Liver (tissue), 9 donors: ENCODE data around the gene THUMPD2. TPM values are rescaled to one million over a fixed set of nuclear protein-coding genes. Genes with fewer than 3 reads are reported as not detected.

Experiments used
- DNase-seq: peaks from one replicate; pipeline ENCODE4 v3.0.0-alpha.2; 2017; ENCODE audit warnings: low spot score
- H3K27ac ChIP-seq, 2 donors: one replicate each; pipeline ENCODE4 v1.7.0; 2013; ENCODE audit warnings: inconsistent platforms in 2 of 2, low read length in 2 of 2, control low read depth in 1 of 2, low read depth in 1 of 2, mild to moderate bottlenecking in 1 of 2
- H3K27me3 ChIP-seq, 4 donors: one replicate each; pipeline versions ENCODE4 v1.6.1 to v1.7.0; 2013; ENCODE audit warnings: low read length in 3 of 4, inconsistent platforms in 1 of 4, mild to moderate bottlenecking in 1 of 4, moderate library complexity in 1 of 4; ENCODE audit not compliant: control insufficient read depth in 4 of 4, insufficient read depth in 4 of 4
- H3K36me3 ChIP-seq, 4 donors: one replicate each; pipeline versions ENCODE4 v1.6.1 to v1.7.0; 2013; ENCODE audit warnings: low read length in 3 of 4, mild to moderate bottlenecking in 3 of 4, low read depth in 1 of 4, moderate library complexity in 1 of 4; ENCODE audit not compliant: control insufficient read depth in 4 of 4, insufficient read depth in 3 of 4
- H3K4me1 ChIP-seq, 4 donors: one replicate each; pipeline versions ENCODE4 v1.6.1 to v1.7.0; 2013; ENCODE audit warnings: low read length in 3 of 4, mild to moderate bottlenecking in 3 of 4, moderate library complexity in 1 of 4; ENCODE audit not compliant: control insufficient read depth in 4 of 4, insufficient read depth in 4 of 4
- H3K4me3 ChIP-seq, 3 donors: one replicate each; pipeline versions ENCODE4 v1.6.1 to v1.7.0; 2013; ENCODE audit warnings: low read length in 3 of 3, control low read depth in 1 of 3, low read depth in 1 of 3, mild to moderate bottlenecking in 1 of 3
- H3K9ac ChIP-seq, 2 donors: one replicate each; pipeline ENCODE4 v1.7.0; 2013; ENCODE audit warnings: low read length in 2 of 2, mild to moderate bottlenecking in 2 of 2, moderate library complexity in 2 of 2, control low read depth in 1 of 2, low read depth in 1 of 2
- H3K9me3 ChIP-seq, 4 donors: one replicate each; pipeline versions ENCODE4 v1.6.1 to v1.7.0; 2013; ENCODE audit warnings: low read length in 3 of 4; ENCODE audit not compliant: control insufficient read depth in 4 of 4
- EGR1 ChIP-seq, 2 donors: IDR thresholded peaks; 2 replicates each; pipeline ENCODE4 v1.6.1; 2016 to 2018; ENCODE audit warnings: antibody characterized with exemption in 2 of 2, low read depth in 2 of 2
- FOXA2 ChIP-seq: IDR thresholded peaks from 2 replicates; pipeline ENCODE4 v1.6.1; 2016; ENCODE audit warnings: antibody characterized with exemption
- GABPA ChIP-seq, 2 donors: IDR thresholded peaks in 1 of 2; conservative IDR thresholded peaks in 1 of 2; 2 replicates each; pipeline ENCODE4 v1.6.1; 2016; ENCODE audit warnings: antibody characterized with exemption in 2 of 2, mild to moderate bottlenecking in 1 of 2, moderate library complexity in 1 of 2
- HNF4A ChIP-seq, 2 donors: conservative IDR thresholded peaks; 2 replicates each; pipeline ENCODE4 v1.6.1; 2016; ENCODE audit warnings: antibody characterized with exemption in 2 of 2, mild to moderate bottlenecking in 2 of 2
- HNF4G ChIP-seq: IDR thresholded peaks from 2 replicates; pipeline ENCODE4 v1.6.1; 2016; ENCODE audit warnings: antibody characterized with exemption
- JUND ChIP-seq, 2 donors: IDR thresholded peaks; 2 replicates each; pipeline ENCODE4 v1.6.1; 2016; ENCODE audit warnings: antibody characterized with exemption in 2 of 2
- NR2F2 ChIP-seq: IDR thresholded peaks from 2 replicates; pipeline ENCODE4 v1.6.1; 2016; ENCODE audit warnings: antibody characterized with exemption
- RAD21 ChIP-seq, 2 donors: IDR thresholded peaks; 2 replicates each; pipeline ENCODE4 v1.6.1; 2016; ENCODE audit warnings: antibody characterized with exemption in 2 of 2, mild to moderate bottlenecking in 2 of 2
- RXRA ChIP-seq, 2 donors: IDR thresholded peaks; 2 replicates each; pipeline ENCODE4 v1.6.1; 2017 to 2018; ENCODE audit warnings: antibody characterized with exemption in 2 of 2, mild to moderate bottlenecking in 1 of 2
- SP1 ChIP-seq: IDR thresholded peaks from 2 replicates; pipeline ENCODE4 v1.6.1; 2018; ENCODE audit warnings: antibody characterized with exemption, mild to moderate bottlenecking
- TAF1 ChIP-seq: conservative IDR thresholded peaks from 2 replicates; pipeline ENCODE4 v1.6.1; 2016; ENCODE audit warnings: antibody characterized with exemption, mild to moderate bottlenecking
- YY1 ChIP-seq: IDR thresholded peaks from 2 replicates; pipeline ENCODE4 v1.6.1; 2016; ENCODE audit warnings: antibody characterized with exemption, mild to moderate bottlenecking
- WGBS: extraction: QIAGEN DNeasy Blood & Tissue Kit; methylation state at CpG from one replicate; pipeline ENCODE4 v1.1.7; 2013; 5-methylcytosine and 5-hydroxymethylcytosine counted together
- polyA plus RNA-seq, 2 donors: library from polyadenylated mRNA; stranded (reverse) in 1 of 2; unstranded in 1 of 2; fragments of 200-250 nt in 1 of 2; fragments of >200 nt in 1 of 2; fragmentation: Nextera tagmentation in 1 of 2; extraction: Ambion mirVana in 1 of 2; gene quantifications; one replicate each; pipeline versions ENCODE4 v1.2.1 to v1.2.3, GENCODE V29; 2013 to 2015
- total RNA-seq, 2 donors: library from RNA; depleted of rRNA; stranded (reverse); fragments of >200 nt; gene quantifications; one replicate each; pipeline ENCODE4 v1.2.3, GENCODE V29; 2014
- TF ChIP-seq, protein P1 (sequence below): IDR thresholded peaks from 2 replicates; pipeline ENCODE4 v1.6.1; 2016; ENCODE audit warnings: antibody characterized with exemption
- TF ChIP-seq, protein P2 (sequence below): fragments of 150-350 bp; IDR thresholded peaks from 2 replicates; pipeline ENCODE4 v1.5.1; 2017; ENCODE audit warnings: improper control_type of control experiment, low read depth, low read length; ENCODE audit not compliant: missing input control
- TF ChIP-seq, protein P3 (sequence below): IDR thresholded peaks from 2 replicates; pipeline ENCODE4 v1.6.1; 2016; ENCODE audit warnings: antibody characterized with exemption
- TF ChIP-seq, protein P4 (sequence below): IDR thresholded peaks from 2 replicates; pipeline ENCODE4 v1.6.1; 2016; ENCODE audit warnings: antibody characterized with exemption, mild to moderate bottlenecking
- TF ChIP-seq, protein P5 (sequence below): IDR thresholded peaks from 2 replicates; pipeline ENCODE4 v1.6.1; 2016; ENCODE audit warnings: antibody characterized with exemption
- donor health status: healthy.
- donor health status: healthy.
- donor health status: healthy.
- donor health status: healthy.
- donor health status: healthy.

The THUMPD2 gene
- total and polyA plus RNA-seq, 4 donors = 2.2 to 5.9 (median 5.0) TPM

DNA sequence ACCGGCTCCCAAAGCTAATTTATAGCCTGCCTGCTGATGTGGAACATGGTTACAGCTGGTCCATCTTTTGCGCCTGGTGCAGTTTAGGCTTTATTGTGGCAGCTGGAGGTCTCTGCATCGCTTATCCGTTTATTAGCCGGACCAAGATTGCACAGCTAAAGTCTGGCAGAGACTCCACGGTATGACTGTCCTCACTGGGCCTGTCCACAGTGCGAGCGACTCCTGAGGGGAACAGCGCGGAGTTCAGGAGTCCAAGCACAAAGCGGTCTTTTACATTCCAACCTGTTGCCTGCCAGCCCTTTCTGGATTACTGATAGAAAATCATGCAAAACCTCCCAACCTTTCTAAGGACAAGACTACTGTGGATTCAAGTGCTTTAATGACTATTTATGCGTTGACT is 62.0 kb downstream of the THUMPD2 start:
- no peak for TF ChIP-seq JUND (IDR thresholded peaks at IDR 0.05)
- no peak for TF ChIP-seq SP1
- TF ChIP-seq, protein P1, sequence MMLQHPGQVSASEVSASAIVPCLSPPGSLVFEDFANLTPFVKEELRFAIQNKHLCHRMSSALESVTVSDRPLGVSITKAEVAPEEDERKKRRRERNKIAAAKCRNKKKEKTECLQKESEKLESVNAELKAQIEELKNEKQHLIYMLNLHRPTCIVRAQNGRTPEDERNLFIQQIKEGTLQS = no peak
- TF ChIP-seq HNF4G = no peak
- no peak for TF ChIP-seq YY1
- no peak for TF ChIP-seq RXRA (IDR thresholded peaks at IDR 0.05)
- no peak for TF ChIP-seq GABPA (IDR thresholded peaks at IDR 0.05 in 1 of 2, conservative IDR thresholded peaks at IDR 0.05 in 1 of 2)
- no peak for TF ChIP-seq EGR1 (IDR thresholded peaks at IDR 0.05; ENCODE audit: low read depth in 2 of 2)
- TF ChIP-seq RAD21 (IDR thresholded peaks at IDR 0.05) = no peak
- TF ChIP-seq HNF4A (conservative IDR thresholded peaks at IDR 0.05) = no peak
- TF ChIP-seq, protein P2, sequence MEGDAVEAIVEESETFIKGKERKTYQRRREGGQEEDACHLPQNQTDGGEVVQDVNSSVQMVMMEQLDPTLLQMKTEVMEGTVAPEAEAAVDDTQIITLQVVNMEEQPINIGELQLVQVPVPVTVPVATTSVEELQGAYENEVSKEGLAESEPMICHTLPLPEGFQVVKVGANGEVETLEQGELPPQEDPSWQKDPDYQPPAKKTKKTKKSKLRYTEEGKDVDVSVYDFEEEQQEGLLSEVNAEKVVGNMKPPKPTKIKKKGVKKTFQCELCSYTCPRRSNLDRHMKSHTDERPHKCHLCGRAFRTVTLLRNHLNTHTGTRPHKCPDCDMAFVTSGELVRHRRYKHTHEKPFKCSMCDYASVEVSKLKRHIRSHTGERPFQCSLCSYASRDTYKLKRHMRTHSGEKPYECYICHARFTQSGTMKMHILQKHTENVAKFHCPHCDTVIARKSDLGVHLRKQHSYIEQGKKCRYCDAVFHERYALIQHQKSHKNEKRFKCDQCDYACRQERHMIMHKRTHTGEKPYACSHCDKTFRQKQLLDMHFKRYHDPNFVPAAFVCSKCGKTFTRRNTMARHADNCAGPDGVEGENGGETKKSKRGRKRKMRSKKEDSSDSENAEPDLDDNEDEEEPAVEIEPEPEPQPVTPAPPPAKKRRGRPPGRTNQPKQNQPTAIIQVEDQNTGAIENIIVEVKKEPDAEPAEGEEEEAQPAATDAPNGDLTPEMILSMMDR = no peak
- TF ChIP-seq, protein P3, sequence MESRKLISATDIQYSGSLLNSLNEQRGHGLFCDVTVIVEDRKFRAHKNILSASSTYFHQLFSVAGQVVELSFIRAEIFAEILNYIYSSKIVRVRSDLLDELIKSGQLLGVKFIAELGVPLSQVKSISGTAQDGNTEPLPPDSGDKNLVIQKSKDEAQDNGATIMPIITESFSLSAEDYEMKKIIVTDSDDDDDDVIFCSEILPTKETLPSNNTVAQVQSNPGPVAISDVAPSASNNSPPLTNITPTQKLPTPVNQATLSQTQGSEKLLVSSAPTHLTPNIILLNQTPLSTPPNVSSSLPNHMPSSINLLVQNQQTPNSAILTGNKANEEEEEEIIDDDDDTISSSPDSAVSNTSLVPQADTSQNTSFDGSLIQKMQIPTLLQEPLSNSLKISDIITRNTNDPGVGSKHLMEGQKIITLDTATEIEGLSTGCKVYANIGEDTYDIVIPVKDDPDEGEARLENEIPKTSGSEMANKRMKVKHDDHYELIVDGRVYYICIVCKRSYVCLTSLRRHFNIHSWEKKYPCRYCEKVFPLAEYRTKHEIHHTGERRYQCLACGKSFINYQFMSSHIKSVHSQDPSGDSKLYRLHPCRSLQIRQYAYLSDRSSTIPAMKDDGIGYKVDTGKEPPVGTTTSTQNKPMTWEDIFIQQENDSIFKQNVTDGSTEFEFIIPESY = no peak
- no peak for TF ChIP-seq TAF1
- no peak overlapping the region for H3K9ac ChIP-seq
- H3K9me3 ChIP-seq = no peaks in the 10 kb centered on the region
- 97% methylated on average over 12 of the region's 12 CpGs for WGBS
- H3K36me3 ChIP-seq = no peaks in the 10 kb centered on the region
- H3K4me3 ChIP-seq = no peak overlapping the region
- no peaks in the 10 kb centered on the region for H3K4me1 ChIP-seq
- no peak for DNase-seq
- no peak overlapping the region for H3K27ac ChIP-seq
- H3K27me3 ChIP-seq = no peaks in the 10 kb centered on the region

DNA sequence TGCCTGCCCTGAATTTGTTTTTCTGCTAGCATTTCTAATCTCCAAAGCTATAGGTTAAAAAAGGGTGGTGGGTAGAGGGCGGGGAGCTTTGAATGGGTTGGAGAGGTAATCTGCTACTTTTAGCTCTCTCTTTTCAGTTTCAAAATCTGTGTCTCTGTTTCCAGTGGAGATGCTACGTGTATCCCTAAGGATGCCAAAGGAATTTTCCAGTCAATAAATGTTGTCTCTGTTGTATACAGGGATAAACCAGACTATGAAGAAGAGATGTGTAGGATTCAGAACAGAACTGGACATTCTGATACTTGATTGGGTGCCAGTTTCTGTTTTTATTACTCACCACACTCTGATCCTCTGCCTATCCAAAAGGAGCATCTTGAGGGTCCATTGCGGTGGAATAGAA is 63.2 kb downstream of the THUMPD2 start:
- 96% methylated on average over 3 of the region's 3 CpGs for WGBS
- Histone ChIP-seq H3K9ac (no peak overlapping the region), H3K27ac (no peak overlapping the region), H3K9me3 (no peaks in the 10 kb centered on the region), H3K4me1 (no peaks in the 10 kb centered on the region), H3K4me3 (no peak overlapping the region), H3K36me3 (no peaks in the 10 kb centered on the region), H3K27me3 (no peaks in the 10 kb centered on the region)
- TF ChIP-seq EGR1 (IDR thresholded peaks at IDR 0.05; ENCODE audit: low read depth in 2 of 2) = no peak
- no peak for TF ChIP-seq TAF1
- TF ChIP-seq, protein P4, sequence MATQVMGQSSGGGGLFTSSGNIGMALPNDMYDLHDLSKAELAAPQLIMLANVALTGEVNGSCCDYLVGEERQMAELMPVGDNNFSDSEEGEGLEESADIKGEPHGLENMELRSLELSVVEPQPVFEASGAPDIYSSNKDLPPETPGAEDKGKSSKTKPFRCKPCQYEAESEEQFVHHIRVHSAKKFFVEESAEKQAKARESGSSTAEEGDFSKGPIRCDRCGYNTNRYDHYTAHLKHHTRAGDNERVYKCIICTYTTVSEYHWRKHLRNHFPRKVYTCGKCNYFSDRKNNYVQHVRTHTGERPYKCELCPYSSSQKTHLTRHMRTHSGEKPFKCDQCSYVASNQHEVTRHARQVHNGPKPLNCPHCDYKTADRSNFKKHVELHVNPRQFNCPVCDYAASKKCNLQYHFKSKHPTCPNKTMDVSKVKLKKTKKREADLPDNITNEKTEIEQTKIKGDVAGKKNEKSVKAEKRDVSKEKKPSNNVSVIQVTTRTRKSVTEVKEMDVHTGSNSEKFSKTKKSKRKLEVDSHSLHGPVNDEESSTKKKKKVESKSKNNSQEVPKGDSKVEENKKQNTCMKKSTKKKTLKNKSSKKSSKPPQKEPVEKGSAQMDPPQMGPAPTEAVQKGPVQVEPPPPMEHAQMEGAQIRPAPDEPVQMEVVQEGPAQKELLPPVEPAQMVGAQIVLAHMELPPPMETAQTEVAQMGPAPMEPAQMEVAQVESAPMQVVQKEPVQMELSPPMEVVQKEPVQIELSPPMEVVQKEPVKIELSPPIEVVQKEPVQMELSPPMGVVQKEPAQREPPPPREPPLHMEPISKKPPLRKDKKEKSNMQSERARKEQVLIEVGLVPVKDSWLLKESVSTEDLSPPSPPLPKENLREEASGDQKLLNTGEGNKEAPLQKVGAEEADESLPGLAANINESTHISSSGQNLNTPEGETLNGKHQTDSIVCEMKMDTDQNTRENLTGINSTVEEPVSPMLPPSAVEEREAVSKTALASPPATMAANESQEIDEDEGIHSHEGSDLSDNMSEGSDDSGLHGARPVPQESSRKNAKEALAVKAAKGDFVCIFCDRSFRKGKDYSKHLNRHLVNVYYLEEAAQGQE = no peak
- TF ChIP-seq YY1 = no peak
- no peak for TF ChIP-seq JUND (IDR thresholded peaks at IDR 0.05)
- TF ChIP-seq, protein P2 = no peak
- no peak for TF ChIP-seq RAD21 (IDR thresholded peaks at IDR 0.05)
- no peak for TF ChIP-seq SP1
- TF ChIP-seq, protein P1 = no peak
- no peak for TF ChIP-seq NR2F2
- no peak for TF ChIP-seq HNF4G
- TF ChIP-seq RXRA (IDR thresholded peaks at IDR 0.05) = no peak
- TF ChIP-seq, protein P5, sequence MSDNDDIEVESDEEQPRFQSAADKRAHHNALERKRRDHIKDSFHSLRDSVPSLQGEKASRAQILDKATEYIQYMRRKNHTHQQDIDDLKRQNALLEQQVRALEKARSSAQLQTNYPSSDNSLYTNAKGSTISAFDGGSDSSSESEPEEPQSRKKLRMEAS = no peak
- TF ChIP-seq HNF4A (conservative IDR thresholded peaks at IDR 0.05) = no peak
- no peak for TF ChIP-seq FOXA2
- TF ChIP-seq, protein P3 = no peak
- no peak for DNase-seq
